Left ventricle myocardium inferior (tissue), 1 donor: ENCODE data around the gene VSX1. TPM values are rescaled to one million over a fixed set of nuclear protein-coding genes. Genes with fewer than 3 reads are reported as not detected.
A peak's percentile ranks its signal among the peaks of the same experiment; 100 is the strongest.

Source experiments
- DNase-seq: peaks from one replicate; pipeline ENCODE4 v3.0.0-alpha.2; 2020
- H3K27ac ChIP-seq: fragments of 200-600 bp; replicated peaks from 2 replicates; pipeline ENCODE4 v1.8.0; 2021
- H3K27me3 ChIP-seq: fragments of 200-600 bp; 2 replicates; pipeline ENCODE4 v1.8.0; 2021; ENCODE audit warnings: low read depth
- H3K36me3 ChIP-seq: fragments of 200-600 bp; 2 replicates; pipeline ENCODE4 v1.8.0; 2021
- H3K4me1 ChIP-seq: fragments of 200-600 bp; 2 replicates; pipeline ENCODE4 v1.8.0; 2021
- H3K4me3 ChIP-seq: fragments of 200-600 bp; 2 replicates; pipeline ENCODE4 v1.8.0; 2021; ENCODE audit warnings: mild to moderate bottlenecking, moderate library complexity
- H3K9me3 ChIP-seq: fragments of 200-600 bp; replicated peaks from 2 replicates; pipeline ENCODE4 v1.8.0; 2021
- intact Hi-C: fragments of 100-400 bp; cut with micrococcal nuclease; formaldehyde crosslinking; loops from one replicate; pipeline ENCODE4 v1.11.0; 2022
- total RNA-seq: library from RNA; stranded (reverse); fragmentation: NEBNext Ultra II Directional; extraction: Animal tissue kit (Norgen Biotek cat#: 25700); gene quantifications from one replicate; pipeline ENCODE4 v1.2.1, GENCODE V29; 2021
- TF ChIP-seq, protein P1 (sequence below): fragments of 200-600 bp; IDR thresholded peaks from 2 replicates; pipeline ENCODE4 v1.8.0; 2021; ENCODE audit warnings: antibody characterized with exemption, mild to moderate bottlenecking, borderline replicate concordance
- donor health status: DM: no; HTN: yes; CAD: no; lungs with severe emphysema.

VSX1 gene
- total RNA-seq, 1 donor from 2014 or later: 0.33 TPM

DNA sequence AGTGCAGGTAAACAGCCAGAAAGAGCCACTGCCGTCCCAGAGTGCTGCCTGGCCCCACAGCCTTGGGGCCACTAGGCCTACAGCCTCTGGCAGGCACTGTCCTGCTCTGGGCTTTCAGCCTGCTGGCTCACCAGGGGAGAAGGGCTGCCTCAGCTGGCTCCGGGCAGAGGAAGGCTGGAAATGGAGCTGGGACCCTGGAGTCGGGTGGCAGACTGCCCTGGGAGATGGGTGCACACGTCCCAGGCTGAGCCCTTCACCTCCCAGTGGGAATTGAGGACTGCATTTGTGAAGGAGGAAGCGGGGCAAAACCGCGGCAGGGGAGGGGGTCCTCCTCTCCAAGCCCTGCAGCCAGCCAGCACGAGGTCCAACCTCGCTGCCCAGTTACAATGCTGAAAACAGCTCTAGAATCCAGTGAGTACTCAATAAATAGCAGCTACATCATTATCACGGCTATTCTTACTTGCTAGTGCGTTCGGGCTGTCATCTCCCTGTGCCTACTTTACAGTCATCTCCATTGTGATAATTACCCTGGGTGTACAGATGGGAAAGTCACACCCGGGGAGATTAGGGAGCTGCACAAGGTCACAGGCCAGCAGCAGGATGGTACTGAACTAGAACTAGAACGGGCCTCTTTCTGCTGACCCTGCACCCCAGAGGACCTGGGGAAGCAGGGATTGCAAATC is 37.1 kb downstream of the VSX1 start:
- Histone ChIP-seq H3K4me3 (peak overlapping the region; percentile 8), H3K27me3 (no peaks in the 10 kb centered on the region), H3K36me3 (peaks cover 21% of the 10 kb centered on the region), H3K4me1 (peaks cover 98% of the 10 kb centered on the region), H3K27ac (peak overlapping the region; percentile 98), H3K9me3 (no peaks in the 10 kb centered on the region)
- TF ChIP-seq, protein P1, sequence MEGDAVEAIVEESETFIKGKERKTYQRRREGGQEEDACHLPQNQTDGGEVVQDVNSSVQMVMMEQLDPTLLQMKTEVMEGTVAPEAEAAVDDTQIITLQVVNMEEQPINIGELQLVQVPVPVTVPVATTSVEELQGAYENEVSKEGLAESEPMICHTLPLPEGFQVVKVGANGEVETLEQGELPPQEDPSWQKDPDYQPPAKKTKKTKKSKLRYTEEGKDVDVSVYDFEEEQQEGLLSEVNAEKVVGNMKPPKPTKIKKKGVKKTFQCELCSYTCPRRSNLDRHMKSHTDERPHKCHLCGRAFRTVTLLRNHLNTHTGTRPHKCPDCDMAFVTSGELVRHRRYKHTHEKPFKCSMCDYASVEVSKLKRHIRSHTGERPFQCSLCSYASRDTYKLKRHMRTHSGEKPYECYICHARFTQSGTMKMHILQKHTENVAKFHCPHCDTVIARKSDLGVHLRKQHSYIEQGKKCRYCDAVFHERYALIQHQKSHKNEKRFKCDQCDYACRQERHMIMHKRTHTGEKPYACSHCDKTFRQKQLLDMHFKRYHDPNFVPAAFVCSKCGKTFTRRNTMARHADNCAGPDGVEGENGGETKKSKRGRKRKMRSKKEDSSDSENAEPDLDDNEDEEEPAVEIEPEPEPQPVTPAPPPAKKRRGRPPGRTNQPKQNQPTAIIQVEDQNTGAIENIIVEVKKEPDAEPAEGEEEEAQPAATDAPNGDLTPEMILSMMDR: no peak
- intact Hi-C loops: no loop called here
- DNase-seq: no peak

DNA sequence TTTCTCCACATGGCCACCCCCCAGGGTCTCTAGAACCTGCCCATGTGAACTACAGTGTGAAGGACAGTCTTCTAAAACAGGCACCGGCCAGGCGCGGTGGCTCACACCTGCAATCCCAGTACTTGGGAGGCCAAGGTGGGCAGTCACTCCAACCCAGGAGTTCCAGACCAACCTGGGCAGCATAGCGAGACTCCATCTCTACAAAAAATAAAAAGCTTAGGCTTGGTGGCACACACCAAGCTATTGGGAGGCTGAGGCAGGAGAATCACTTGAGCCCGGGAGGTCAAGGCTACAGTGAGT is 37.7 kb downstream of the VSX1 start:
- Histone ChIP-seq H3K4me1 (peaks cover 98% of the 10 kb centered on the region), H3K4me3 (no peak overlapping the region), H3K27me3 (no peaks in the 10 kb centered on the region), H3K27ac (peak overlapping the region; percentile 98), H3K9me3 (no peaks in the 10 kb centered on the region), H3K36me3 (peaks cover 21% of the 10 kb centered on the region)
- intact Hi-C loops: no loop called here
- TF ChIP-seq, protein P1: no peak
- no peak for DNase-seq

DNA sequence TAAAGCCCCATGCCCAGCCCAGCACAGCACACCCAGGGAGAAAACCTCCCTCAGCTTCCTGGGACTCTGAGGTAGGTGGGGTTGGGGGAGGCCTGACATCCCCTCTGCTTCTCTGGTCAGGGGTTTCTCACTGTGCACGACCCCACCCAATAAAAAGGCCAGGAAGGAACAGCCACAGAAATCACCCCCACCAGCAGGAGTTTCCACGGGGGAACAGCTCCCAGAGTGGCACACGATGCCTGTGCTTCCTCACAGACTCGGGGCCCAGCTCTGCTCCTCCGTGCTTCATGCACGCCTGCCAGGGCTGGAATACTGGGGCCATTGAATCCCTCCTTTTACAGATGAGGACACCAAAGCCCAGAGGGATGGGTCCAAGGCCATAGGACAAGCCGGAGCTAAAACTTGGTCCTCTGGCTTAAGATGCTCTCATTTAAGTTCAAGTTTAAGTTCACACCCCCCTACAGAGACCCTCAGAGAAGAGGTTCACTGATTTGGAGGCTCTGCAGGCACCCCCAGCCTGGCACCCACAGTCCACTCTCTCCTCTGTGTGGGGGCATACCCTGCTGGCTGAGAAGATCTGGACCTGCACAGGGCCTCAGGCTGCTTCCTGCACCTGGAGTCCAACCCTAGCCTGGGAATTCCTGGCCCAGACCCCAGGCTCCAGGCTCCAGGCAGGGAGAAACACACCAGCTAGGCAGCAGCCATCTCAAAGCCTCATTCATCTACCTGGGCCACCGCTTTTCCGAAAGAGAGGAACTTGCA is 38.3 kb downstream of the VSX1 start:
- Histone ChIP-seq H3K27me3 (no peaks in the 10 kb centered on the region), H3K27ac (peak overlapping the region; percentile 98), H3K4me1 (peaks cover 98% of the 10 kb centered on the region), H3K4me3 (peak overlapping the region; percentile 12), H3K9me3 (no peaks in the 10 kb centered on the region), H3K36me3 (peaks cover 21% of the 10 kb centered on the region)
- TF ChIP-seq, protein P1: no peak
- intact Hi-C loops: no loop called here
- DNase-seq: no peak

DNA sequence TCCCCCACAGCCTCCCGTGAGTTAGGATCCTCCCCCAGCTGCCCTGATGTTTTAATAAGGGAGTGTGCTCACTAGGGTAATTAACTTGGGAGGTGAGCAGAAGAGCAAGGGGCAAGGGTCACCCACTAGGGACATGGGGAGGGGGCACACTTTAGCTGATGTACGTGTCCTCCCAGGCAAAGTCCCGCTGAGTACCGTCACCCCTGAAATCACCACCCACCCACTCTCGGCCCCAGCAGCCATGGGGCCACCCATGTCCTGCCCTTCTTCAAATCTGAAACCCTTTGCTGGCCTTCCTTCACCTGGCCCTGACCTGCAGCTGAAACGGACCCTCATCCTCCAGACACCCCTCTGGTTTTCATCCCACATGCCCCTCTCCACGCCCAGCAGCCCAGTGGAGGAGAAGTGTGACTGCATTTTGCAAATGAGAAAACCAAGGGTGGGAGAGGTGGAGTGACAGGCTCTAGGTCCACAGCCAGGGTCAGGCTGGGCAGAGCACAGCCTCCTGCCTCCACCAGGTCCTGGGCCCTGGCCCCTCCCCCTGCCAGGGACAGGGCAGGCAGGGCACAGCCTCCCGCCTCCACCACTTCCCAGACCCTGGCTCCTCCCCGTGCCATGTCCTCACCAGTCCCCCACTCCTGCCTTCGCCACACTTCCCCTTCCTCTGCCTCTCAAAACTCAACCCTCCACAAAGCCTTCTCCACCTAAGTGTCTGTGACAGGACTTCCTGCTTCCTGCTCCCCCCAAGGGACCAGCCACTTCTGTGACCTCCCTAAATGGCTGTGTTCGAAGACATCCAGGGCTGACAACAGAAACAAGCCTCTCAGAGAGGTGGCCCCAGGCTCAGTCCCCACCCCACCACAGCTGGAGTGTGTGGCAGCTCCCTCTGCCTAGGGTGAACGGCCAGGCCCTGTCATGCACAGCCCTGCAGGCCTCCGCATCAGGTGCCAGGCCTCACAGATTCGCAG is 39.1 kb downstream of the VSX1 start:
- peak overlapping the region; percentile 12 for H3K4me3 ChIP-seq
- H3K27ac ChIP-seq: peak overlapping the region; percentile 98
- H3K9me3 ChIP-seq: no peaks in the 10 kb centered on the region
- H3K27me3 ChIP-seq: no peaks in the 10 kb centered on the region
- TF ChIP-seq, protein P1: no peak
- intact Hi-C loops: no loop called here
- peaks cover 17% of the 10 kb centered on the region for H3K36me3 ChIP-seq
- peaks cover 98% of the 10 kb centered on the region for H3K4me1 ChIP-seq
- peak; percentile 70 for DNase-seq

DNA sequence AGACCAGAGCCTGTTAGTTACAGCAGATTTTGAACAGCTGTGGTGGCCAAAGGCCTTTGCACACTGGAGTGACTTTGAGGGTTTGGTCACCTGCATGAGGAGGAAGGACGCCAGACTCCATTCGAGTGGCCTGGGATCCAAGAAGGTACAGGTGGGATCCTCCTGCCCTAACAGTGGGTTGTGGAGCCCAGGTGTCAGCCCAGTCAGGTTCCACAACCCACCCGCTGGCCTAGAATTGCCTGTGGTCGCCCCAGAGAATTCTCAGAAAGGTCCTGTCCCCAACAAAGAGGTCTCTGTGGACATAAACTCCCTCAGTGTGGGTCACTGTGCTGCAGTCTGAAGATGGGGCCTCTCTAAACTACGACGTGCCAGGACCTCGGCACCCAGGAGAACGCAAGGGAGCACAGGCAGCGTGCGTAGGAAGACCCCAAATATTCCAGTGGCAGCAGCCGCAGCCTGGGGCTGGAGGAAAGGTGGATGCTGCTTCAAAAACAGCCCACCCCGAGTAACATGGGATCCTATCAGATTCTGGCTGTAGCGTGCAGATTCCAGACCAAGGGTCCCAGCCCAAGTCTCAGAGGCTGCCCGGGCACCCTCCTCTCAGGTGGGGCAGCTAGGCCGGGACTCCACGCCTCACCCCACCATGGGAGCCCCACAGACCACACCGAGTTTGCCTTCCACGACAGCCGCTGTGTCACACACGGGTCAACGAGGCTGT is 40.0 kb downstream of the VSX1 start:
- Histone ChIP-seq H3K9me3 (no peaks in the 10 kb centered on the region), H3K27ac (peak overlapping the region; percentile 98), H3K4me3 (no peak overlapping the region), H3K36me3 (peaks cover 9% of the 10 kb centered on the region), H3K4me1 (peaks cover 98% of the 10 kb centered on the region), H3K27me3 (no peaks in the 10 kb centered on the region)
- intact Hi-C loops: no loop called here
- DNase-seq: no peak
- TF ChIP-seq, protein P1: no peak
